Measurements from ENCODE around the gene AQP12B.

AQP12B gene

DNA sequence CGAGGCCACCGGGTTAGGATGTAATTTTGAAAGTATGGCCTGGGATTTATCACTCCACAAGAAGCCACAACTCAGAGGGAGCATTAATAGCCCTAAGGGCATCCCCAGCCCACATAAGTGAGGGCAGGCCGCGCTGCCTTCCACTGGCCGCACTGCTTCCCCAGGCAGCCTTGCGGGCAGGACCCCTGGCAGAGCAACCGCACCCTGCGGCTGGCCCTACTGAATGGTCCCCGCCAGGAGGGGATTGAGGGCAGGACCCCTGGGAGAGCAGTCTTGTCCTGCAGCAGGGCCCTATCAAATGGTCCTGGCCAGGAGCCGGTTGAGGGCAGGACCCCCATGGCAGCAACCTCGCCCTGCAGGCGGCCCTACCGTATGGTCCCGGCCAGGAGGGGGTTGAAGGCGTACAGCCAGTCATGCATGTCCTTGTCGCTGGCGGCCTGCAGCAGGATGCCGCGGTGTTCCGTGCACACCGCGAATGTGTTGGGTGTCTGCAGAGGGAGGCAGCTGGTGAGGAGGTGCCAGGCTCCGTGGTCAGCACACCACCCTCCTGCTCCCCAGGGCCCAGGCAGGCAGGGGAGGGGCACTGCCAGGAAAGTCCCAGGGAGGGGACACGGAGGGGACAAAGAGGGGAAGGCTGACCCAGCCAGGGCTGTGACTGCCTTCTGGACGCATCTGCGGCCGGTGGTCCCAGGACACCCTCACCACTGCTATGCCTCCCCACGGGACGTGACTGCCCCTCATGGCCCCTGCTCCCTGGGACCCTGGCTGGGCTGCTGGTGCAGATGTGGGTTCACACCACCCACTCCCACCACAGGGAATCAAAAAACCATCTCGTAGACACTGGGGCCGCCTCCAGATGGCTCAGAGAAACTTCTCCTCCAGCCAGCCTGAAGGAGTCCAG lies 35.2 kb upstream of the AQP12B start:
- no peak overlapping the region for H3K27ac ChIP-seq (ENCODE audit: poor library complexity, severe bottlenecking)
- no peak overlapping the region for H3K4me3 ChIP-seq (ENCODE audit: severe bottlenecking)
- DNase-seq (ENCODE audit: low spot score): no peak
- ATAC-seq (ENCODE audit: low read depth): no peak
- H3K27me3 ChIP-seq (ENCODE audit: insufficient read depth, poor library complexity, severe bottlenecking): no peaks in the 10 kb centered on the region
- no peaks in the 10 kb centered on the region for H3K9me3 ChIP-seq (ENCODE audit: severe bottlenecking)
- no peaks in the 10 kb centered on the region for H3K4me1 ChIP-seq (ENCODE audit: insufficient read depth, poor library complexity, severe bottlenecking)
- no peak for TF ChIP-seq CTCF (IDR thresholded peaks at IDR 0.05; ENCODE audit: poor library complexity, severe bottlenecking)
- no peaks in the 10 kb centered on the region for H3K36me3 ChIP-seq (ENCODE audit: low read depth)

- no peaks in the 10 kb centered on the region for H3K36me3 ChIP-seq (ENCODE audit: low read depth)
- no peaks in the 10 kb centered on the region for H3K27me3 ChIP-seq (ENCODE audit: insufficient read depth, poor library complexity, severe bottlenecking)
Measured at GRCh38 chr2:240717181-240717641, 34.5 kb upstream of the AQP12B start.

DNA sequence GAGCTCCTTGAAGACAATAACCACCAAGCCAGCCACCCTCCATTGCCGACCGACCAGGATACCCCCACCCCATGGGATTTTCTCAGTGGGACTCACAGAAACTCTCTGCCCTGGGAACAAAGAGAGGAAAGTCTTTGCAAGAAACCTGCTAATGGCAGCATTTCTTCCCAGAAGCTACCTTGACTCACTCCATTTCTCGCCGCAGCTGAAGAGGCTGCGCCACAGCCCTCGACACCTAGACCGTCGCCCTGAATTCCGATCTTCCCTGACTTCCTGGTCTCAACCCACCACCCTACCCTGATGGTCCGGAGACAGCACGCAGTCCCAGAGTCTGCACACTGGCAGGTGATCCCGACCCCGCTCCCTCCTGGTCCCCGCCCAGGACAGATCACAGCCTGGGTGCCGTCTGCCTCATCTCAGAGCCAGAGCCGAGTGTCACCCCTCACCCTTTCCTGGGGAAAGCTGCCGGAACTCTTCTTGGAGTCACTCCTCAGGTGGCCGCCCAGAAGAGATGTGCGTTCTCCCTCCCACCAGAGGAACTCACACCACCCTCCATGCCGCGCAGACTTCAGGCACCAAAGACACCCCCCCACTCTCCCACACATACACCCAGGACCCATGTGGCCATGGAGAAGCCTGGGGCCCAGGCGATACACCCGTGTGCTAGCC lies 33.6 kb upstream of the AQP12B start:
- ATAC-seq (ENCODE audit: low read depth) (no peak), DNase-seq (ENCODE audit: low spot score) (no peak)
- Histone ChIP-seq H3K36me3 (ENCODE audit: low read depth) (no peaks in the 10 kb centered on the region), H3K4me1 (ENCODE audit: insufficient read depth, poor library complexity, severe bottlenecking) (no peaks in the 10 kb centered on the region), H3K9me3 (ENCODE audit: severe bottlenecking) (no peaks in the 10 kb centered on the region), H3K27me3 (ENCODE audit: insufficient read depth, poor library complexity, severe bottlenecking) (no peaks in the 10 kb centered on the region), H3K4me3 (ENCODE audit: severe bottlenecking) (no peak overlapping the region), H3K27ac (ENCODE audit: poor library complexity, severe bottlenecking) (no peak overlapping the region)
- TF ChIP-seq CTCF (IDR thresholded peaks at IDR 0.05; ENCODE audit: poor library complexity, severe bottlenecking): no peak

More at GRCh38 chr2:240717181-240717641, 34.5 kb upstream of the AQP12B start:
- no peak for TF ChIP-seq CTCF (IDR thresholded peaks at IDR 0.05; ENCODE audit: poor library complexity, severe bottlenecking)
- no peaks in the 10 kb centered on the region for H3K4me1 ChIP-seq (ENCODE audit: insufficient read depth, poor library complexity, severe bottlenecking)
- ATAC-seq (ENCODE audit: low read depth): no peak
- no peaks in the 10 kb centered on the region for H3K9me3 ChIP-seq (ENCODE audit: severe bottlenecking)
- DNase-seq (ENCODE audit: low spot score): no peak
- H3K4me3 ChIP-seq (ENCODE audit: severe bottlenecking): no peak overlapping the region
- no peak overlapping the region for H3K27ac ChIP-seq (ENCODE audit: poor library complexity, severe bottlenecking)

GRCh38 chr2:240714747-240715725 lies 32.4 kb upstream of the AQP12B start:
- ATAC-seq (ENCODE audit: low read depth): no peak
- TF ChIP-seq CTCF (IDR thresholded peaks at IDR 0.05; ENCODE audit: poor library complexity, severe bottlenecking): no peak
- no peak overlapping the region for H3K27ac ChIP-seq (ENCODE audit: poor library complexity, severe bottlenecking)
- no peaks in the 10 kb centered on the region for H3K36me3 ChIP-seq (ENCODE audit: low read depth)
- DNase-seq (ENCODE audit: low spot score): no peak
- no peaks in the 10 kb centered on the region for H3K9me3 ChIP-seq (ENCODE audit: severe bottlenecking)
- no peaks in the 10 kb centered on the region for H3K4me1 ChIP-seq (ENCODE audit: insufficient read depth, poor library complexity, severe bottlenecking)
- H3K4me3 ChIP-seq (ENCODE audit: severe bottlenecking): no peak overlapping the region
- no peaks in the 10 kb centered on the region for H3K27me3 ChIP-seq (ENCODE audit: insufficient read depth, poor library complexity, severe bottlenecking)

Data from RWPE2 (cell line).